OCI-LY3 (cell line): Measurements from ENCODE around the gene MXRA8.

Experiments used
- CTCF ChIP-seq: fragments of 200-600, 300-600 bp; sonication (generic); IDR thresholded peaks from 2 replicates; pipeline ENCODE4 v1.5.1; 2014; ENCODE audit warnings: antibody characterized with exemption, low read length, low read depth
- EZH2phosphoT487 ChIP-seq: fragments of 200-600 bp; shearing (Covaris generic); IDR thresholded peaks from 2 replicates; pipeline ENCODE4 v1.6.1; 2018; ENCODE audit warnings: antibody characterized with exemption, mixed run types, low read depth

GRCh38 chr1:1326075-1326605 lies 32.2 kb downstream of the MXRA8 start:
- no peak for TF ChIP-seq CTCF
- TF ChIP-seq EZH2phosphoT487: no peak
